GM21381 (cell line): ENCODE results near the gene PRKAR2B.

Experiments
- ATAC-seq: cut with Tn5 transposase; IDR thresholded peaks from one replicate; pipeline ENCODE4 v1.9.1; 2021; ENCODE audit warnings: mild to moderate bottlenecking, moderate library complexity; ENCODE audit not compliant: unreplicated experiment

The PRKAR2B gene

DNA sequence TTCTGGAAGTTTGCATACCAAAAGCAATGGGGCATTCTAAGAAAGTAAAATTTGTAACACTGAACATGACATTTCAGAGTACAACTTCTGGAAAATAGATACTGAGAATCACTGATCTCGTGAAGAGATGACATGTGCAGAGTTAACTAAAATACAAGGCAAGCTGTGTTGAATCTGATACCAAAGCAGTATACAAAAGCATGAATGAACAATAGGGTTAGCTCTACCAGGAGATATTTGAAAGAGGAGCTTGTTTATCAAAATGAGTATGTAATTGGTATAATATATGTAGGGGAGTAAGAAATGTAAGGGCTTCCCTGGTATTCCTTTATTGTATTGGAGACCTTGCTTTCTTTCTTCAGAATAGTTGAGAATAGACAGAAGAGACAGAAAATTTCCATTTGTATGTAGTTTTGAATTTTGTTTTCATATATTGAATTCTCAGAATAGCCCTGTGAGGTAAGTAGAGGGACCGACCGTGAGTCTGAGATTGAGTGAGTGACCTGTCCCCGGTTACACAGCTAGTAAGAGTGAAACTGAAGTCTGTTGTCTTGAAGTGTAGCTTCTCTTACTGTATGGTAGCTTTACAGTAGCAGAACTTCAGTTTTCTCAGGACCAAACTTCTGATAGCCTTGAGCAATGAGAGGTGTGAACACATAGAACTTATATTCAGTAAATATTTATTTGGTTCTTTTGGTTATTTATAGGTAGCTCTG is 129.3 kb downstream of the PRKAR2B start:
- peak; percentile 52 for ATAC-seq

DNA sequence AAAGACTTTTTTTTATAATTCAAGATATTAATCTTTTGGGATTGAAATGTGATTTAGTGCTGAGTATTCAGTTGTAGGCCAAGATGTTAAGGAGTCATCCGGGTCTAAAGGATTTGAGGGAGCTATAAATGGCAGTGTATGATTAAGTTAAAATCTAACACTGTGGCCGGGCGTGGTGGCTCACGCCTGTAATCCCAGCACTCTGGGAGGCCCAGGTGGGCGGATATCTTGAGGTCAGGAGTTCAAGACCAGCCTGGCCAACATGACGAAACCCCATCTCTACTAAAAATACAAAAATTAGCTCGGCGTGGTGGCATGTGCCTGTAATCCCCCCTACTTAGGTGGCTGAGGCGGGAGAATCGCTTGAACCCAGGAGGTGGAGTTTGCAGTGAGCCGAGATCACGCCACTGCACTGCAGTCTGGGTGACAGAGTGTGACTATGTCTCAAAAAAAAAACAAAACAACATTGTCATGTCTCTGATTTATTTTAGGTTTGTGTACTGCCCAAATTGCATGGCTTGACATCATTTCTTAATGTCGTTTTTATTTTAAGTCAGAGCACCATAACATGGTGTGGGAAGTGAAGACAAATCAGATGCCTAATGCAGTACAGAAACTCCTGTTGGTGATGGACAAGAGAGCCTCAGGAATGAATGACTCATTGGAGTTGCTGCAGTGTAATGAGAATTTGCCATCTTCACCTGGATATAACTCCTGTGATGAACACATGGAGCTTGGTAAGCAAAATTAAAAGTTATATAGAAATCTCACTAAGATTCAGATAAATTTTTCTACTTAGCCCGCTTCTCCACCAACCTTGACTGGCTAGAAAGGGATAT is 135.0 kb downstream of the PRKAR2B start:
- no peak for ATAC-seq

DNA sequence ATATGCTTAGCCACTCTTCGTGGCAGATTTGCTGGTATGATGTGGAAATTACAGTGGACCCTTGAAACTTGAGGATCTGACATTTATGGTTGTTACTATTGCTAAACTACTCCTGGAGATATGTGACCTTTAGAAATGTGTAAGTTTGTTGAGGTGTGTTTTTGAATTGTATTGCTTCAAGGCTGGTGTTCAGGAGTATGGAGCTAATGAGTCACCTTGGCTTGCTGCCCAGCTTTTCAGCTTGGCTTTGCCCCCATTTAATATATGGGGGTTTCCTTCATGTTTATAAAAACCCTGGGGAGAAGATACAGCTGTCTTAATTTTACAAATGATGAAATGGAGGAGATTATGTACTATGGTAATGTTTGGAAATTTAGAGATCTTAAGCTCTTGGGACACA is 135.9 kb downstream of the PRKAR2B start:
- no peak for ATAC-seq

DNA sequence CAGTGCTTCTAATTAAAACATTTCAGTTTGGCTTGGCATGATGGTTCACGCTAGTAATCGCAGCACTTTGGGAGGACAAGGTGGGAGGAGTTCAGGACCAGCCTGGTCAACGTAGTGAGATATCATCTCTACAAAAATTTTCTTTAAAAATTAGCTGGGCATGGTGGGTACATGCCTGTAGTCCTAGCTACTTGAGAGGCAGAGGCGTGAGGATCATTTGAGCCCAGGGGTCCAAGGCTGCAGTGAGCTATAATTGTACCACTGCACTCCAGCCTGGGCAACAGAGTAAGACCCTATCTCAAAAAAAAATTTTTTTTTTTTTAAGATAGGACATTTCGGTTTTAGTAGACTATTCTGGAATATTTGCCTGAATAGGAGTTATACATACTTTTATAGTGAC is 136.7 kb downstream of the PRKAR2B start:
- ATAC-seq = no peak

GRCh38 chr7:107185716-107186115 is 141.2 kb downstream of the PRKAR2B start:
- ATAC-seq = no peak

GRCh38 chr7:107186240-107186639 is 141.7 kb downstream of the PRKAR2B start:
- ATAC-seq = no peak

DNA sequence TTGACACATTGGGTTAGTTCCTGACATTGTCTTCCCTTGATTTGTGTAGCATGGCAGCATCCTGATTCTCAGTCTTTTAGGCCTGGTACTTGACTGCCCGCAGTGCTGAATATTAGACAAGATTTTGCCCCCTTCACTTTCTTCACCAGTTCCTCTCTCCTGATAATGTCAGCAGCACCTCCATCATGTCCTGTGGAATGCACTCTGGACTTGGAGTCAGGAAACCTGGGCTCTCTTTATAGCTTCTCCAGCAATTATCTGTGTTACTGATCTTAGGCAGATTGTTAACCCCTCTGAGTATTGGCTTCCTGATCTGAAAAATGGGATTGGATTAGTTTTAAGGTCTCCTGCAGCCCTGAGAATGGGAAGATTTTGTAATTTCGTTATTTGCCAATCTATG is 143.3 kb downstream of the PRKAR2B start:
- no peak for ATAC-seq

GRCh38 chr7:107190090-107190489 is 145.6 kb downstream of the PRKAR2B start:
- ATAC-seq = no peak

DNA sequence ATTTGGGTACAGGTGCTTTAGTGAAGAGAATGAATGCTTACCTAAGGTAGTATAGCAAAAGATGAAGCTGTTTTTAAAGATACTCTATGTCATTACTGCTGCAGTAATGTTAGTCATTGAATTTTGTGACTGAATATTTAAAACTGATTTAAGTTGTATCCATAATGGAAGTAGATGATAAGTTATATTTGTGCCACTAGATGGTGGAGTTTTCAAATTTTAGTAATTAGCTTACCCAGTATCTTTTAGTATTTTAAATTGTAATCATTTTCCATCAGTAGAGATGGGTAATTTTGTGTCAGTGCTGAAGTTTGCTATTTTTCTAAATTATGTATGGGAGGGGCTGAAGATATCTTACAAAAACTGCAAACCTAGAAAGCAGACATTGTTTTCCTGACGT is 149.5 kb downstream of the PRKAR2B start:
- no peak for ATAC-seq

- no peak for ATAC-seq
These were observed 152.5 kb downstream of the PRKAR2B start for GRCh38 chr7:107196834-107197610.

GRCh38 chr7:107201795-107202450 is 157.4 kb downstream of the PRKAR2B start:
- peak; percentile 51 for ATAC-seq

DNA sequence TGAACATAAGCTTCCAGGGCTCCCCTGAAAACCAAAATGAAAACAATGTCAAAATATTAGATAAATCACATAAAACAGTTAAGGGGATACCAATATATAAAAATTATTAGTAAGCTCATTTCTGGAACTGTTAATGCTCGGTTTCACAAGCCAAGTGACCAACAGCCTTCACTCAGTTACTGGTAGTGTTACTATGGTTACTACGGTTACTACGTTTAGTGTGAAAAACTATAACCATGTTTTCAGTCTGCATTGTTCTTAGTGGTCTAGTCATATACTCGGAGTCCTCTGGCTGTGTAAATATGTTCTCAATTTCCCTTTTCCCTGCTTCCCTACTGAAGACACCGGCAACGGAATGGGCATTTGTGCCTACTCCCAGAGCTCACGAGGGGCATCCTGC is 159.1 kb downstream of the PRKAR2B start:
- ATAC-seq = no peak

DNA sequence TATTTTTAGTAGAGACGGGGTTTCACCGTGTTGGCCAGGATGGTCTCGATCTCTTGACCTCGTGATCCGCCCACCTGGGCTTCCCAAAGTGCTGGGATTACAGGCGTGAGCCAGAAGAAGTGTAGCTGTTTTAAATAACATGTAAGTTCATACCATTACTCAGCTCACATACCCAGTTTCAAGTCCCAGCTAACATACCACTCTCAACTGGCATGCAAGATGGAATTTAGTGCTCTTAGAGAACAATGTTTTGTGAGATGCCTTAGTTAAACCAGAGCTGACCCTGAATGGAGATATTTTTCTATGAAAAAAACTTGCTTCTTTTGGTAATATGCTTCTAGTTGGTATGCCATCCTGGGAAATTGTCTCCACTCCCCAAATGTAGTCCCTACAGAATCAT is 161.6 kb downstream of the PRKAR2B start:
- no peak for ATAC-seq

GRCh38 chr7:107206706-107207105 is 162.2 kb downstream of the PRKAR2B start:
- no peak for ATAC-seq

GRCh38 chr7:107207459-107207858 is 163.0 kb downstream of the PRKAR2B start:
- ATAC-seq = no peak

GRCh38 chr7:107208024-107208521 is 163.6 kb downstream of the PRKAR2B start:
- ATAC-seq = no peak

DNA sequence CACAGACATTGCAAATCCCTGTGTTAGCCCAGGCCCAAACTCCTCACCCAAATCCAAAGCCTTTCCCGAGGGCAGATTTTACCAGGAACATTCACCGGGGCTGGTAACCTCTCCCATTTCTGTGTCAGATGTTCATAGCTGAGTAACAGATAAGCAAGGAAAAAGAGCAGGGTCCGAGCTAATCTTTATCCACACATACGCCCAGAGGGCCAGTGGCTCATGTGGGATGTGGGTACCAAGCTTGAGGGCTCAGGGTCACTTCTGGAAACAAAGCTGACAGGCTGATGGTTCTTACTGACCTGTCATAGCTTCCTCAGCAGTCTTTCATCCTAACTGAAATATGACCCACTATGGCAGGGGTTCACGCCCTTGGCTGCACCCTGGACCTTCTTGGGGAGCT is 164.1 kb downstream of the PRKAR2B start:
- ATAC-seq = no peak

DNA sequence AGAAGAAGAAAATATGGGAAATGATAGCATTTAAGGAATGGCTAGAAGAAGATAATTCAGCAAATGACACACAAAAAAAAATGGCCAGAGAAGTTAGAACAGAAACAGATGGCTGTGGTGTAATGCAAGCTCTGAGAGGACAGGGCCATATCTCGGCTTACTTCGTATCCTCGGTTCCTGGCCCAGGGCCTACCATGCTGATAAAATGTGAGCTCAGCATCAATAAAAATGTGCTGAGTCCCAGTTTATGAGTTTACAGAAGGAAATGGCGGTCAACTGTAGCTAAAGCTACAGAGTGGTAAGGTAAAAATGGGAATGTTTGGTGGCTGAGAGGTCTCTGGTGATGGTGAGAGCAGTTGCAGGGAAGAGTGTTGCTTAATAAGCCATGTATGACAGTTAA is 165.1 kb downstream of the PRKAR2B start:
- ATAC-seq = no peak

GRCh38 chr7:107210400-107210799 is 165.9 kb downstream of the PRKAR2B start:
- no peak for ATAC-seq
